ENCODE measurements around the gene SPTBN5.
A peak's percentile ranks its signal among the peaks of the same experiment; 100 is the strongest.

SPTBN5 gene

DNA sequence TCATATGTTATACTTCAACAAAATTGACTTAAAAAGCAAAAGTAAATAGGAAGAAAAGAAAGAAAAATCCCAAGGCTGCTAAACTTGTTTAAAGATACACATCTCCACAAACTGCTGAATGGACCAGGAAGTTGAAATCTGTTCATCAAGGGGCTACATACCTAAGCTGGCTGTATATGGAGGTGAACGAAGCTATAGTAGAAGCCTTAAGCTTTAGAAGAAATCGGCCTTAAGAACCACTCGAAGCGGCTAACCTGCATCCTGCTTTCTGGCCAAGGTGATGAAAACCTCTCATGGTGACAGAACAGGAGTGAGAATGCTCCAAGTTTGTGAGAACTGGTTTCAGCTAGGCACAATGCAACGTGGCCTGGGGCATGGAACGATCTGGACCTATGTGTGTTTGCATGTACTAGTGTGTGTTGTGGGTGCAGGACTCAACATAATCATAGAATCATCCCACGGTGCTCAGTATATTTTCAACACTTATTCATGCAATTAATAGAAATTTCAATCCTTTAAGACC, 31.3 kb upstream of the SPTBN5 start:
- no peak for DNase-seq

DNA sequence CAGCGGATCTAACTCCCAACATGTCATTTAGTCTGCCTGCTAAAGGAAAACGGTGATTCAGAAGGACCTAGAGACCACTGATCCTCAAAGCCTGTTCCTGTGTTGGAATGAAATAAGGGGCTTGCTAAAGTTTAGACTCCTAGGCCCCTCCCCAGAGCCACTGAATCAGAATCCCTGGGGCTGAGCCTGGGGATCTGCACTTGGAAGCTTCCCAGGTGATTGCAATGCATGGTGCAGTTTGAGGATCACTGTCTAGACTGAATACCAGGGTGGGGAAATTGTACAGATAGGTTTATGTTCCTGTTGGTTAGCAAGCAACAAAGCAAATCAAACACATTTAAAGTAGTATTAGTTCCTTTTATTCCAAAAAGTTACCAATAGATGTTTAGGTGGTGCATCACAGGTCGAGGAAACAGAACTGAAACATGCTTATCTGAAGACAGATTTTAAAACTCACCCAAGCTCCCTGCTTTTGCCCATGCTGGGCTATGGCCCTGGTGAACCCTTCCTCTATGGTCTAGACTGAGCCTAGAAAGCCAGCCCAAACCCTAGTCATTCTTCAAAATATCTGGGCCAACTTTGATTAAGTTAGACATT, 29.6 kb upstream of the SPTBN5 start:
- no peak for DNase-seq

- no peak for DNase-seq
Observed at GRCh38 chr15:41922353-41922752, 28.5 kb upstream of the SPTBN5 start.

DNA sequence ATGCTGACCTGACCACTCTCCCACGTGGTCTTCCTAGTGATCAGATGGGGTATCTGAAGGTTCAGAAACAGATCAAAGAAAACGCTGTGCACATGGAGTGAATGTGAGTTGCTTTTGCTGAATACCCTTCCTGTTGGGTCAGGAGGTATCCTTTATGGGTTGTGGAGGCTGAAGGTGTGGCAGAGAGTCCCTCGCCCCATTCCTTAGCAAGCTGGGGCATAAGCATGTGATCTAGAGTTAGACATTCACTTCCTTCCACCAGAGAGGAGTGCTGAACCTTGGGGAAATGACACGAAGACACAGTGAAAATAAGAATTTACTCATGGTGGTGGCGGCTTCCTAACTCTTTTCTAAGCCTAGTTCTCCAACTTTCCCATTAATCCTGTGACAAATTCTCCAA, 27.8 kb upstream of the SPTBN5 start:
- no peak for DNase-seq

DNA sequence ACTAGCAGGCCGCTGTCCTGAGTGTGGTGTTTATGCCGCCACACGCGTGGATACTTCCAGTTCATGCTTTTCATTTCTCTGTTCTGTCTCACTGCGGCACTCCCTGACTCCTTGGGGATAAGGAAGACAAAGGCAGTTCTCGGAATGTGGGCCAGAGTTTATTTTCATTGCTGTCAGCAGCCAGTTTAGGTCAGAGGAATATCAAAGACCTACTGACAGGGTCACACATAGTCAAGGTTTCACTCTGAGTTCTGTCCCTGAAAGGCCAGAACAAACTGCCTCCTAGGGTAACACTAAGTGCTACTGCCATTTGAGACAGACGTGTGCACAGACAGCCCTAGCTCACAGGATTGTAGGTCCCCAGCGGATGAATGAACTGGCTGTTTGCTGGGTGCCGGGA, 27.3 kb upstream of the SPTBN5 start:
- DNase-seq: no peak

- no peak for DNase-seq
Observed at GRCh38 chr15:41919954-41920538, 26.2 kb upstream of the SPTBN5 start.

DNA sequence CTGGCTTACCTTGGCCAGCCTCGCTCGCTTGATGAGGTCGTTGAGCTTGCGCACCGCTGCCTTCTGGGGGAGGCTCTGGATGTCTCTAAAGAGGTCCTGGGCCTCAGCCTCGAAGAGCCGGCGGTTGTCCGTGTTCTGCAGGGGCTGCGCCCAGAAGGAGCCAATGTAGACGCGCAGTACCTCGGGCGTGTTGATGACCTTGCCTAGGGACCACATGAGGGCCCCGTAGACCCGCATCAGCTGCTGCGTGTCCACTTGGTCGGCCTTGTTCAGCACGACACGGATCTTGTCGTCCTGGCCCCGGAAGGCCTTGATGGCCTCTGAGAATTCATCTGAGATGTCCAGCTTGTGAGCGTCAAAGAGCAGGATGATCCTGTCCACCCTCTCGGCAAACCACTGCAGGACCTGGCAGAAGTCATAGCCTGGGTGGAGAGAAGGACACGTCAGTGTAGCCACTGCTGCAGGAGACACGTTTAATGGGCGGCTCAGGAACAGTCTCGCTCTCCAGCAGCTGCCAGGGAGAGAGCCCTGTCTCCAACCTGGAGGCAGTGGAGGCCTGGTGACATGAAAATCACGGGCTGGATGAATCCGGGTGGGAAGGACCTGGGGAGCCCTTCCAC, 25.5 kb upstream of the SPTBN5 start:
- DNase-seq: no peak

- no peak for DNase-seq
Observed at GRCh38 chr15:41918506-41919126, 24.8 kb upstream of the SPTBN5 start.

DNA sequence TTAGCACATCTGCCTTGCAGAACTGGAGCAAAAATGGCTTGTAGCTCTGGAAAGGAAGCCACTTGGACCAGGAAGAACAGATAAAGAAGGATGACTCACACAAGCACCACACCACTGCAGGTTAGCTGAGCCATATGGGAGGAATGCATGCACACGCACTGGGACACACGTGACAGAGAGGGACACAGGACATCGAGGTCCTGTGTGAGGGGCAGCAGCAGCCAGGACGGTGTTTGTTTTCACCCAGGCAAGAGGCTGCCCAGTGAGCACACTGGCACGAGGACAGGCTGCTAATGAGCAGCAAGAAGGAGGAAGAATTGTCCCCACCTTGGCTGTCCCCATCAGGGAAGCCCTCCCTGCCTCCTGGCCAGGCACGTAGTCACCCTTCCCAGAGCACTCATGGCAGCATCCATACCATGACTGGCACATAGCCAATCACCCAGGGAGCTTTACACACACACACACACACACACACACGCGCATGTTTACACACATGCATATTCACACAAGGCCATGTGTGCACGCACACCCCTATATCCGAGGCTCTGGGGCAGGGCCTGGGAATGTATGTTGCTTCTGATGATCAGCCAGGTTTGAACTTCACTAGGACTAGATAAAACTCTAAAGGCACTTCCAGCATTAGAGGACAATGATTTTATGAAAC, 24.0 kb upstream of the SPTBN5 start:
- DNase-seq: no peak

DNA sequence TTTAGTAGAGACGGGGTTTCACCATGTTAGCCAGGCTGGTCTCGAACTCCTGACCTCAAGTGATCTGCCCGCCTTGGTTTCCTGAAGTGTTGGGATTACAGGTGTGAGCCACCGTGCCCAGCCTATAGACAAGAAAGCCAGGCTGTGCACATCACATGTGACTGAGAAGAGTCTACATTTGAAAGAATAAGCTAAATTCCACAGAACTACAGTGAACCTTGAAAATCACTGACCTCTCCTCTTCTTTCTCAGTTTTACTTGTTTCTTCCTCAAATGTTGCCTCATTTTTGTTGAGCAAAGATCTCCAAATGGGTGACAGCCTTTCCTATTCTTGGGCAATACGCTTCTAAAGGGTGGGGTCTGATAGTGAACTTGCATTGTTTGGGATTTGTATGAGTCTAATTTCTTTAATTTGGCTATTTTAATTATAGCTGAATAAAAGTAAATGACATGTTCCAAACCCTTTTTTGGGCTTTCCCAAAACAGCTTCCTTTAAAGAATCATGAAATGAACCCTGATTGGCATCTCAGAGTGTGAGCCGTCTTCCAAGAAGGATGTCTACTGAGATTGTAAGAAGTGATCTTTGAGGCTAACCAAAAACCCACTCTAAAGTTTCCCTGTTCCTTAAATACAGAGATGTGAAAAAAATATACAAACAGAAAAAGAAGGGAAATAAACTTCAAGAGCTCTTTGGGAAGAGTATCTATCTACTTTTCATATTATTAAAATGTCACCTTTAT, 21.6 kb upstream of the SPTBN5 start:
- DNase-seq: no peak

DNA sequence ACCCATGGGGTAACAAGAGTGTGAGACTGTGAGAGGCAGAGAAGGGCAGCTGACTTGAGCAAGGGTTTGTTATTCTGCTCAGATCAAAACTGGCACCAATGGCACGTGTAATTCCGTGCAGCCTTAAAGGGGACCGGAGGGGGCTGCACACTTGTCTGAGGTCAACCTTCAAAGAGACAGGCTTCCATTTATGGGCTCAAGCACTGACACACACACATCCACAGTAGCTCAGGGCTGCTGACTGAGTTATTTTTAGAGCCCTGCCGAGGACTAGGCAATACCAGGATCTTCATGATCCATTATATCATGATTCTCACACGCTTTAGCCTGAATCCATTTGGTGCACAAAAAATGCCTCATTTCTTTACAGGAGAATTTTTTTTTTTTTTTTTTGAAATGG, 20.6 kb upstream of the SPTBN5 start:
- DNase-seq: no peak

- DNase-seq: no peak
Observed at GRCh38 chr15:41913256-41913655, 19.4 kb upstream of the SPTBN5 start.

DNA sequence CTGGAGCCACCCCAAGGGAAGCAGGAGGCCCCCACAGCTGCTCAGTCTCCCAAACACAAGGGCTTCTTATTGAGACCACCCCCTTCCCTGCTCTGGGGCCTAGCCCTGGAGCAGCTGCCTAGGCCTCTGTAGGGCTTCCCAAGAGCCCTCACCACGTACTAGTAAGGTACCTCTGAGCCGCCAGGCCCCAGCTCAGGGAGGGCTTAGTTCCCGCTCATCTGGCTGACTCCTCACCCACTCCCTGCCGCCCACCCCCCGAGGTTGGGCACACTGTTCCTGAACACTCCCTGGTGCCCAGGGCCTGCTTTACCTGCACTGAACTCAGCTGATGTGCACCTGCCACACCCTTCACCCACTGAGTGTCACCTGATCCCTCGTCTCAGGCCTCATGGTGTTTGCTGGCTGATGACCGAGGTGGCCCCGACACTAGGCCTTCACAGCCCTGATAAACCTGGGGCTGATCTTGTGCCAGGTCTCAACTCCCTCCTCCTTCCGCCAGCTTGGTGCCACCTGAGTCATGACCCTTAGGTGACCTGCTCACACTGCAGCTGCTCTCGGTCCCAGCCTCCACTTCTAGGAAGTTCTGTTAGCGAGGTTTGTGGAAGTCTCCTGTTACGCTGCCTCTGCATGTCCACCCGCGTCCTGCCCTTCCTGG, 18.0 kb upstream of the SPTBN5 start:
- DNase-seq: no peak

DNA sequence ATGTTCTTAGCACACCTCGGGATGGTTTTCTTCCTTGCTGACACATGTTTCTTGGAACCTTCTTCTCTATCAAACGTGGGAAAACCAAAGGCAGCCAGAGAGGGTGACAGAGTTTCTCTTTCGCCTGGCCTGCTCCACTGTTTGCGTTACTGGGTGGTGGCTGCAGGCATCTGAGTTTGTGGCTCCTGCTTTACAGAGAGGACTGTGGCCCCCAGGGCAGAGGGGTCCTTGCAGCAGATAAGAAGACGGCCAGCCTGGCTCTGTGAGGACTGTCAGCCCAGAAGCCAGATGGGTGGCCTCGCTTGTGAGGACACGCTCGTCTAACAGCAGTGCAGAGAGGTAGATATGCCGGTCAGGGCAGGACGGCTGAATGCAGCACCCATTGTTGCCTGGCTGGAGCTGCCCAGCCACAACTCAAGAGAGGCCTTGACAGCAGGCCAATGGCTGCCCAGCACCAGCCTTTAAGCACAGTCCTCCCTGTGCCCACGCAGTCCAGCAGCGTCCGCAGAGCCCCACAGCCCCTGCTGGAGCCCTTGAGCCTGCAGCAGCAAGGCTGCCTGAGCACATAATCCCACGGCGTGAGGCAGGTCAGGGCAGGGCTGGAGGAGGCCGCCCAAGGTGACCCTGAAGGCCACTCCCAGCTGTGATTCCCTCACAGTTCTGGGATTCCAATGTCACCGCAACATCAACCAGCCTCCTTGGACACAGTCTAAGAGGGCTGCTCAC, 15.0 kb upstream of the SPTBN5 start:
- DNase-seq: no peak

GRCh38 chr15:41907141-41907540, 13.3 kb upstream of the SPTBN5 start:
- no peak for DNase-seq

- DNase-seq: no peak
Observed at GRCh38 chr15:41906608-41907007, 12.8 kb upstream of the SPTBN5 start.

- no peak for DNase-seq
Observed at GRCh38 chr15:41905036-41905793, 11.4 kb upstream of the SPTBN5 start.

- DNase-seq: peak; percentile 43
Observed at GRCh38 chr15:41904541-41905005, 10.7 kb upstream of the SPTBN5 start.

DNA sequence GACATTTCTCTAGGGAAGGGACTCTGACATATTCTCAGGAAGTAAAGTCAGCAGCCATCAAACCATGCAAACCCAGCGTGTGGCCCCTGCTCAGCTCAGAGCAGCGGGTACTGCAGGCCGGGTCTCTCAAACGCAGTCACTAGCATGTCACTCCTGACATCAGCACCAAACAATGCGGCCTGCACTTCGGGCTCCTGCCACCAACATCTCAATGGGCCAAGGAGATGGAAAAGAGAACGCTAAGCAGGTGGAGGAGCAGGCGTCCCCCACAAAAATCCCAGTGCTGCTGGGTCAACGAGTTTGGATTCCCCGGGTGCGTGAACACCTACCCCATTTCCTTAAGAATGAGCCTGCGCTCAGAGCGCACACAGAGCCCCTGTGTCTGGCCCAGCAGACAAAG, 9.9 kb upstream of the SPTBN5 start:
- no peak for DNase-seq

DNA sequence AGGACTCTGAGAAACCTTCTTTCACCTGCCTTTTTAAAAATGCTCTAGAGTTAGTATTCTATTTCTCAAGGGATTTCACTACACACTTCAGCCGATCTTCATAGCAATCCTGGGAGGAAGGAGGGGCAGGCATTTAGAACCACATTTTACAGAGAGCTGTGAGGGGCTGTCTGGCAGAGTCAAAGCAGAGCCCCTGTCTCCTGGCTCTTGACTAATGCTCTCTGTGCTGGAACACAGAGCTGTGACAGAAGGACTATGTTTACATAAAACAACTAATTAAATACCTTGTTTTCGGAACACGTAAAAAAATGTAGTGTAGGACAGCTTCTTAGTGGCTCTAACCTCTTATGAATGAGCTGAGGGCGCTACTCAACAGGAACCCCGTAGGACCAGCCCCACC, 7.6 kb upstream of the SPTBN5 start:
- DNase-seq: no peak
